Stimulated activated naive CD8-positive, alpha-beta T cell treated with anti-CD3 and anti-CD28 coated beads, Interleukin-15, Interleukin-2, amounts not matched to agents 100 ng/mL and 50 ng/mL, for 24 hours (primary cell): ENCODE measurements around the gene UQCRHL.

Experiments
- H3K27ac Mint-ChIP-seq: one replicate; pipeline ENCODE4 v1.8.0; 2021; ENCODE audit warnings: mild to moderate bottlenecking, mixed read lengths
- H3K27me3 Mint-ChIP-seq: one replicate; pipeline ENCODE4 v1.8.0; 2021; ENCODE audit warnings: mixed read lengths
- H3K36me3 Mint-ChIP-seq: one replicate; pipeline ENCODE4 v1.8.0; 2021; ENCODE audit warnings: low read depth, mixed read lengths
- H3K4me1 Mint-ChIP-seq: one replicate; pipeline ENCODE4 v1.8.0; 2021; ENCODE audit warnings: low read depth, mixed read lengths
- H3K4me3 Mint-ChIP-seq: one replicate; pipeline ENCODE4 v1.8.0; 2021; ENCODE audit warnings: mild to moderate bottlenecking, mixed read lengths
- H3K9me3 Mint-ChIP-seq: one replicate; pipeline ENCODE4 v1.8.0; 2021; ENCODE audit warnings: mixed read lengths

UQCRHL gene

GRCh38 chr1:15761366-15762128 lies 45.9 kb downstream of the UQCRHL start:
- Mint-ChIP-seq H3K36me3 (no peaks in the 10 kb centered on the region), H3K4me3 (no peak overlapping the region), H3K4me1 (peaks cover 9% of the 10 kb centered on the region), H3K9me3 (no peaks in the 10 kb centered on the region), H3K27me3 (peaks cover 44% of the 10 kb centered on the region), H3K27ac (no peak overlapping the region)

DNA sequence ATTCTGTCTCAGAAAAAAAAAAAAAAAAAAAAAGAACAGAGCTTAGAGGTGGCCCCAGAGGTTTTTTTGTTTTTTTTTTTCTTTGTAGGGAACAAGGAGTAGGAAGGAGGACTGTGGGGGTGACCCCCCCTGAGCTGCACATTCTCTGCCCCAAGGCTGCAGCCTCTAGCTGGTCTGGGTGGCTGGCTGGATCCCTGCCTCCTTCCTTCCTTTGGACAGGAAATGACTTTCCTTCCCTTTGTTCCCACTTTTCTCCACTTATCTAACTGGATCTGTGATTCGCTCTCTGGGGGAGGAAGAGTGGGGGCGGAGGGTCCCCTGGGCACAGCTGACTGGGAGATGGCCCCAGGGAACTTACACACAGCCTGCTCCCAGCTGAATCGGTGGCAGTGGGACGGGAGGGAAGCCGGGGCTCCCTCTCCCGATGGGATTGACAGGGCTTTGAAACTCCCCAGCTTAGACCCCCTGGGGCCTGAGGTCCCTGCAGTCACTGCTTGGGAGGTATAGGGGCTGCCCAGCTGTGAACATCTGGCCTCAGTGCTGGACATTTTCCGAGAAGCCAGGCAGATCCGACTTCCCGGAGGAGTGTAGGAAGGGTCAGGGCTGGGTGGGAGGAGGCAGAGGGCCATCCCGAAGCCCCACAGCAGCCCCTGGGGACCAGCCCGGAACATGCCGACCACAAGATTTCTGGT lies 46.8 kb downstream of the UQCRHL start:
- no peaks in the 10 kb centered on the region for H3K36me3 Mint-ChIP-seq
- no peak overlapping the region for H3K4me3 Mint-ChIP-seq
- H3K9me3 Mint-ChIP-seq: no peaks in the 10 kb centered on the region
- H3K27me3 Mint-ChIP-seq: peaks cover 52% of the 10 kb centered on the region
- no peak overlapping the region for H3K27ac Mint-ChIP-seq
- H3K4me1 Mint-ChIP-seq: peaks cover 14% of the 10 kb centered on the region

- Mint-ChIP-seq H3K36me3 (no peaks in the 10 kb centered on the region), H3K27me3 (peaks cover 54% of the 10 kb centered on the region), H3K4me1 (peaks cover 14% of the 10 kb centered on the region), H3K4me3 (no peak overlapping the region), H3K27ac (no peak overlapping the region), H3K9me3 (no peaks in the 10 kb centered on the region)
Observed at GRCh38 chr1:15758953-15759661, 48.3 kb downstream of the UQCRHL start.

GRCh38 chr1:15758343-15758931 lies 49.0 kb downstream of the UQCRHL start, which contains the start of gene FBLIM1:
FBLIM1 (plus strand) TSS chr1:15758795; CDS start chr1:15764984, 6,189 bp downstream.
- no peaks in the 10 kb centered on the region for H3K9me3 Mint-ChIP-seq
- no peak within 1 kb of the TSS for H3K27ac Mint-ChIP-seq
- H3K36me3 Mint-ChIP-seq: no peaks in the 10 kb centered on the region
- peaks cover 52% of the 10 kb centered on the region for H3K27me3 Mint-ChIP-seq
- peaks cover 14% of the 10 kb centered on the region for H3K4me1 Mint-ChIP-seq
- H3K4me3 Mint-ChIP-seq: peak within 1 kb of the TSS; percentile 39

- H3K36me3 Mint-ChIP-seq: no peaks in the 10 kb centered on the region
- H3K27me3 Mint-ChIP-seq: peaks cover 52% of the 10 kb centered on the region
- H3K4me1 Mint-ChIP-seq: peaks cover 14% of the 10 kb centered on the region
- H3K4me3 Mint-ChIP-seq: peak overlapping the region; percentile 39
- H3K9me3 Mint-ChIP-seq: no peaks in the 10 kb centered on the region
- H3K27ac Mint-ChIP-seq: no peak overlapping the region
Observed at GRCh38 chr1:15757575-15758342, 49.7 kb downstream of the UQCRHL start.
